GM21515 (cell line): ENCODE data around the gene SRPK2.
"Not testable (repeated sequence)": the region's sequence is repeated elsewhere in the genome, so short reads cannot be mapped to it uniquely, and the experiment has no call there.

Source experiments
- ATAC-seq: cut with Tn5 transposase; IDR thresholded peaks from one replicate; pipeline ENCODE4 v1.9.1; 2021; ENCODE audit not compliant: unreplicated experiment

SRPK2 gene

DNA sequence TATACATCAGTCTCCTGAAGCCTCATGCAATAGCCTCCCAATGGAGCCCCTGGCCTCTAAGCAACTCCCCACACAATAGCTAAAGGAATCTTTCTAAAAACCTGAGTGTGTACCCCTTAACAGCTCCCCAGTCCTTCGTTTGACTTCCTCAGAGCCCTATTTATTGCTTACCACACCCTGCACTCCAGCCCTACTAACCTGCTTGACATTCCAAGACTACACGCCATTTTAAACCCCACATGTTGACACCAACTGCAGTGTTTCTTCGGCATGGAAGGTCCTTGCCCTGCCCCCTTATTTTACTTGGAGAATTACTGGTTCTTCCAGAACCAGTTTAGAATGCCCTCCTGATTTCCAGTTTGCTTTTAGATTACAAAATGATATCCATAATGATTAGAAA lies 10.8 kb downstream of the SRPK2 start:
- no peak for ATAC-seq

DNA sequence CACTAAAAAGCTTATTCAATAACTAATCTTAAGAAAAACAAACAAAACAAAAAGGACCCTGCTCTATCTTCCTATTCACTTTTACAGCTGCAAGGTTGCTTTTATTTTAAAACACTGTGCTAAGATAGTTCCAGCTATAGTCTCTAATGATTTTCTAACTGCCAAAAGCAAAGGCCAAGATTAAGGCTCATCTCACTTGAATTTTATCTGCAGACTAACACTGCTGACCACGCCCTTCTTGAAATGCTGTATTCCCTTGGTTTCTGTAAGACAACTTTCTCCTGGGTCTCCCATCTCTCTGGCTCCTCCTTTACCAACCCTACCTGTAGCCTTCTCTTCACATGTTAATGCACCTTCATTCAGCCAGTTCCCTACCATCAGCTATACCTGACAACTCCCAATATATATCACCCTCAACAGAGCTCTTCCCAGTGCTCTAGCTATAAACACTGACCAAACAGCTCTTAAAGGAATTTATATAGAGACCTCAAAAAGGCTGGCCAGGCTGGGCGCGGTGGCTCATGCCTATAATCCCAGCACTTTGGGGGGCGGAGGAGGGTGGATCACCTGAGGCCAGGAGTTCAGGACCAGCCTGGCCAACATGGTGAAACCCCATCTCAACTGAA lies 11.7 kb downstream of the SRPK2 start:
- ATAC-seq: no peak

DNA sequence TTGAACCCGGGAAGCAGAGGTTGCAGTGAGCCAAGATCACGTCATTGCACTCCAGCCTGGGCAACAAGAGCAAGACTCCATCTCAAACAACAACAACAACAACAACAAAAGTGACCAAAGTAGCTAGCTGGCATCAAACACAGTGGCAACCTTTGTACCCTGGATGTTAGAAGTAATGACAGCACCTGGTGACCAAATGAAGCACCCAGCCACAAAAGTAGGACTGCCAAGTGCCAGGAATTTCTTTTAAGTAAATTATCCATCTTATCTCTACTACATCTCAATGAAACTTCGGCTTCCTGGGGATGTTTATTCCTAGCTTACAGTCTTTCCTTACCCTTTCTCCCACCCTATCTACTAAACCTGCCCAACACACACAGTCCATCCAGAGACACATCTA lies 18.8 kb downstream of the SRPK2 start:
- ATAC-seq: no peak

DNA sequence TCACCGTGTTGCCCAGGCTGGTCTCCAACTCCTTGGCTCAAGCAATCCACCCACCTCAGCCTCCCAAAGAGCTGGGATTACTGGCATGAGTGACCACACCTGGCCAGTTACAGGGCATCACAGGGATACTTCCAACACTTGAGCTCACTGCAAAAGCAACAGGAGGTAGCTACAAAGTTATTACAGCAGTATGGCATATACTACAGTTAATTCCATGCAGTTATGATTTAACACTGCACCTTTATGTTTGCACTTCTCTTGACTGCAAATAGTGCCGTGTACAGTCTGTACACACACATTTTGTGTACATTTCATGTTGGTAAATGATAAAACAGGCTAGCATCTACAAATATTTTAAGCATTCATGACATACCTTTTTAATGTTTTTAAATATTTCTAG lies 21.3 kb downstream of the SRPK2 start:
- ATAC-seq: no peak

- no peak for ATAC-seq
These were observed 22.9 kb downstream of the SRPK2 start for GRCh38 chr7:105365541-105366534.

DNA sequence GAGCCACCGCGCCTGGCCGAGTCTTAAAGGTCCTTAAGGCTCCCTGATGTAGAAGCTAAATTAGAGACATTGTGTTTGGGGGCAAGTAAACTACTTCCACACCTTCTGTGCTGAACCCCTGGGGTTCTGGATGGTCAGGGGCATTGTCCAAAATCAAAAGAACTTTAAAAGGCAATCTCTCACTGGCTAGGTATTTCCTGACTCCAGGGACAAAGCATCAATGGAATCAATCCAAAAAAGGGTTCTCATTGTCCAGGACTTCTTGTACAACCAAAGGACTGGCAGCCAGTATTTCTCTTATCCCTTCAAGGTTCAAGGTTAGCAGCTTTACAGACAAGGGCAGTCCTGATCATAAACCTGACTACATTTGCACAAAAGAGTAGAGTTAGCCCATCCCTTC lies 24.0 kb downstream of the SRPK2 start:
- ATAC-seq: no peak

- not testable (repeated sequence) for ATAC-seq
These were observed 25.1 kb downstream of the SRPK2 start for GRCh38 chr7:105363657-105364056.

DNA sequence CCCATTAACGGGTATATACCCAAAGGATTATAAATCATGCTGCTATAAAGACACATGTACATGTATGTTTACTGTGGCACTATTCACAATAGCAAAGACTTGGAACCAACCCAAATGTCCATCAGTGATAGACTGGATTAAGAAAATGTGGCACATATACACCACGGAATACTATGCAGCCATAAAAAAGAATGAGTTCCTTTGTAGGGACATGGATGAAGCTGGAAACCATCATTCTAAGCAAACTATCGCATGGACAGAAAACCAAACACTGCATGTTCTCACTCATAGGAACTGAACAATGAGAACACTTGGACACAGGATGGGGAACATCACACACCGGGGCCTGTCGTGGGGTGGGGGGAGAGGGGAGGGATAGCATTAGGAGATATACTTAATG lies 26.0 kb downstream of the SRPK2 start:
- ATAC-seq: not testable (repeated sequence)

DNA sequence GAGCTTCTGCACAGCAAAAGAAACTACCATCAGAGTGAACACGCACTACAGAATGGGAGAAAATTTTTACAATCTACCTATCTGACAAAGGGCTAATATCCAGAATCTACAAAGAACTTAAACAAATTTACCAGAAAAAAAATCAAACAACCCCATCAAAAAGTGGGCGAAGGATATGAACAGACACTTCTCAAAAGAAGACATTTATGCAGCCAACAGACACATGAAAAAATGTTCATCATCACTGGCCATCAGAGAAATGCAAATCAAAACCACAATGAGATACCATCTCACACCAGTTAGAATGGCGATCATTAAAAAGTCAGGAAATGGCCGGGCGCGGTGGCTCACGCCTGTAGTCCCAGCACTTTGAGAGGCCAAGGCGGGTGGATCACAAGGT lies 26.7 kb downstream of the SRPK2 start:
- ATAC-seq: not testable (repeated sequence)

DNA sequence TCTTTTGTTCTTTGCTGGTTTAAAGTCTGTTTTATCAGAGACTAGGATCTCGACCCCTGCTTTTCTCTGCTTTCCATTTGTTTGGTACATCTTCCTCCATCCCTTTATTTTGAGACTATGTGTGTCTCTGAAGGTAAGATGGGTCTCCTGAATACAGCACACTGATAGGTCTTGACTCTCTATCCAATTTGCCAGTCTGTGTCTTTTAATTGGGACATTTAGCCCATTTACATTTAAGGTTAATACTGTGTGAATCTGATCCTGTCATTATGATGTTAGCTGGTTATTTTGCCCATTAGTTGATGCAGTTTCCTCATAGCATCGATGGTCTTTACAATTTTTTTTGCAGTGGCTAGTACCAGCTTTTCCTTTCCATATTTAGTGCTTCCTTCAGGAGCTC lies 28.6 kb downstream of the SRPK2 start:
- not testable (repeated sequence) for ATAC-seq

GRCh38 chr7:105355701-105356100 lies 33.0 kb downstream of the SRPK2 start:
- no peak for ATAC-seq

- ATAC-seq: no peak
These were observed 34.3 kb downstream of the SRPK2 start for GRCh38 chr7:105354383-105354782.

DNA sequence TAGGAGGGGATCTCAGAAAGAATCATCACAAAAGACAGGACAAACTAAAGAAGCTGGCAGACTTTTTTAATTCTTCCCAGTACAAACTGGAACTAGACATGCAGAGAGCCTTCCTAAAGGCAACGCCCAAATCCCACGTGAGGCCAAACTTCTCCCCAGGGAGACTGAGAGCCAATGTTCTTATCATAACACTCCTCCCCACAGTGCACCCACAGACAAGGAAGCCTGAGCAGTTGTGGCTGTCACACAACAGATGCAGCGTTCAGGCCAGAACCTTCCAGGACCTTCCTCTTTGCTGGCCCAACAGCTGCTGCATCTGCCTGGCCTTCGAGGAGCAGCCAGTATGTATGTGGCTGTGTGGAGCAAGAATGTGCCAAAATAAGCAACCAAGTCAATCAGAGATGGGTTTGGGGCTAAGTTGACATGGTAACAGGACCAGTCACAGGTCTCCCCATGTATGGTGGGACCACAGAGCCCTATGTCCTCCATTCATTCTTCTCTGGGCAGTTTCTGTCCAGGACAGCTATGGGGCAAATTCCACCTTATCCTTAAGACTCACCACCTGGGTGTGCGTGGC lies 34.9 kb downstream of the SRPK2 start:
- no peak for ATAC-seq

- ATAC-seq: no peak
These were observed 35.6 kb downstream of the SRPK2 start for GRCh38 chr7:105352901-105353668.

DNA sequence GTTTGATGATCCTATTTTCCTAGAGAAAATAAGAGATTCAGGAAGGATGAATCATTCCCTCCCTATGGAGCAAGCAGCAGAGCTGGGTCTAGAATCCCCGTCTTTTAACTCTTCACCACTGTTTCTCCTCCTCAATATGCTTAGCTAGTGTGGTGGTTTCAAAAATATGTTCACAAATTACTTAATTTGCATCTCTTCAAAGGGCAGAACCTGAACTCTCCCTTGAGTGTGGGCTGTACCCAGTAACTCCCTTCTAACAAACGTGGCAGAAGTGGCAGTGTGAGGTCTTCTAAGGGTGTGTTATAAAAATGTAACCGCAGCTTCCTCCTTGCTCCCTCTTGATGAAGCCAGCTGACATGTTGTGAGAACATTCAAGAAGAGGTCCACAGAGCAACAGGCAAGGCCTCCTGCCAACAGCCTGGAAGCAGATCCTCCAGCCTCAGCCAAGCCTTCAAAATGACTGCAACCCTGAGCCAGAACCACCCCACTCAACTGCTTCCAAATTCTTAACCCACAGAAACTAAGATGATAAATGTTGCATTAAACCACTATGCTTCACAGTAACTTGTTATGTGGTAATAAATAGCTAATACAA lies 36.6 kb downstream of the SRPK2 start:
- peak; percentile 92 for ATAC-seq

- no peak for ATAC-seq
These were observed 37.8 kb downstream of the SRPK2 start for GRCh38 chr7:105350906-105351305.

GRCh38 chr7:105348177-105348576 lies 40.5 kb downstream of the SRPK2 start:
- not testable (repeated sequence) for ATAC-seq

DNA sequence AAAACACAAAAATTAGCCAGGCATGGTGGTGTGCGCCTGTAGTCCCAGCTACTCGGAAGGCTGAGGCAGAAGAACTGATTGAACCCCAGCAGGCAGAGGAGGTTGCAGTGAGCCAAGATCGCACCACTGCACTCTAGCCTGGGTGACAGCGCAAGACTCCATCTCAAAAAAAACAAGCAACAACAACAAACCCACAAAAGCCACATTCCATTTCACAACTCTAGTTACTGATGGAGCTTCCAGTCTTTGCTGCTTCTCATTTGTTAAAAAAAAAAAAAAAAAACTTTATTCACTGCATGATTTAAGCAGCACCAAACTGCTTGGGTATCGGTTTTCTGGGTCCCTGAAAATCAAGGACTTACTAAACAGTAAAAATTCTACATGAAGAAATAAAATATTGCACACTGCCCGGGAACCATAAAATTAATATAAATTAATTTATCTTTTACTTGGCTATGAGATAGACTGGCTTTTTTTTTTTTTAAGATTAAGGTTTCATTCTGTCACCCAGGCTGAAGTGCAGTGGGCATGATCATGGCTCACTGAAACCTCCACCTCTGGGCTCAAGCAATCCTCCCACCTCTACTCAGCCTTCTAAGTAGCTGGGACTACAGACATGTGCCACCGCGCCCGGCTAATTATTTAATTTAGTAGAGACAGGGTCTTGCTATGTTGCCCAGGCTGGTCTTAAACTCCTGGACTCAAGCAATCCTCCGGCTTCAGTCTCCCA lies 42.0 kb downstream of the SRPK2 start:
- no peak for ATAC-seq

GRCh38 chr7:105346138-105346537 lies 42.6 kb downstream of the SRPK2 start:
- ATAC-seq: no peak

DNA sequence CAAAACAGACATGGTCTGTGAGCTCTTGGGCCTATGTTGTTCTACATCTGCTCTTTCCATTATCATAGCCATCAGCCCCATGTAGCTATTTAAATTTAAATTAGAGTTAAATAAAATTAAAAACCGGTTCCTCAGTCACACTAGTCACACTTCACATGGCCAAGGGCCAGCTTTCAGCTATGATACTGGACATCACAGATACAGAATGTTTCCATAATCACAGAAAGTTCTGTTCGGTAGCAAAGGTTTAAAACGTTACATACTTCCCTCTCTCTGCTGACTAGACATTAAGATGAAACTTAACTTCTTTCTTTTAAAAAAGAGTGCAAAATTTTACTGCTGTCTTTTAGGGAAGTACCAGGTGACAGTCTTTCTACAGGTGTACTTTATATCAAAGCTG lies 43.0 kb downstream of the SRPK2 start:
- ATAC-seq: no peak
